Activated T-cell treated with anti-CD3 and anti-CD28 coated beads for 48 hours (primary cell): ENCODE measurements around the gene SH3RF3.
"Not testable (repeated sequence)": the region's sequence is repeated elsewhere in the genome, so short reads cannot be mapped to it uniquely, and the experiment has no call there.

Experiments
- DNase-seq: peaks from one replicate; pipeline ENCODE4 v3.0.0-alpha.2; 2020; ENCODE audit warnings: low read depth

SH3RF3 gene

DNA sequence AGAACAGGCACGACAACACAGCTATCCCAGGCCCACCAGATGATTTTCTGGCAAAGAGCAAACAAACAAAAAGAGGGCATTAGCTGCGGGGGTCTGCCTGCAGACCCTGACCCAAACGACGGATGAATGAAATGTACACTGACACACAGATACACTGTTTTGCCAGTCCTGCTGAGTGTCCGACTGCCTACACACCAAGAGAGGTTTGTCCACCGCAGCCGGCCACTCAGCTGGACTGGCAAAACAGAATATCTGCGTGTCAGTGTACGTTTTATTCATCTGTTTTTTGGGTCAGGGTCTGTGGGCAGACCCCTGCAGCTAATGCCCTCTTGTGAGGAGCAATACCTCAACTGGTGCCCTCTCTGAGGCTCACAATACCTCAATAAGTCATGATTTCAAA lies 10.7 kb upstream of the SH3RF3 start:
- no peak for DNase-seq

DNA sequence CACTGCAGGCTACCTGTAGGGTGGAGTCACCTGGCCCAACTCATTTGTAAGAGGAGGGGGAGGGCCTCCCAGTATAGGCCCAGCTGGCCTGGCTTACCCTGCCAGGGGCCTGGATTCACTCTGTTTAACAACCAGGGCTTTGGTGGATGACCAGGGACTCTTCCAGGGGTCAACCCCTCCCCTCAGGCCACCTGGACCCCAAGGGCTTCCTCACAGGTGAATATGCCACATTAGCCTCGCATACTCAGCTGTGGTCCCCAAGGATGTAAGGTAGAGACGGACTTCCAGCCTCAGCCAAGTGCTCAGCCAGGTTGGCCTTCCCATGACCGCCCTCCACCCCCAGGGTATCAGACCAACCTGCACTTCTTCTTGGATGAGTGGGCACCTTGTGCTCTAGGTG lies 8.8 kb upstream of the SH3RF3 start:
- no peak for DNase-seq

DNA sequence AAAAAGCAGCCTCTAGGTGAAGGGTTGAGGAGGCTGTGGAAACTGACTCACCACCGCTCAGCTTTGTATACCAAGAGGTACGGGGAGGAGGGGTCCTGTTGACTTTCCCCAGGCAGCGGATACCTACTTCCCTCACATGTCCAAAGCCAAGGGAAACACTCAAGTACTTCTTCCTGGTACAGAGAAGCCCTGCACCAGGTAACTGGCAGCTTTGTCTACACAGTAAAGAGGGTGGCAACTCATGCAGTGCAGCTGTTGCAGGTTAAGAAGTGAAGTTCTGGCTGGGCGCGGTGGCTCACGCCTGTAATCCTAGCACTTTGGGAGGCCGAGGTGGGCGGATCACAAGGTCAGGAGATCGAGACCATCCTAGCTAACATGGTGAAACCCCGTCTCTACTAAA lies 8.3 kb upstream of the SH3RF3 start:
- not testable (repeated sequence) for DNase-seq

DNA sequence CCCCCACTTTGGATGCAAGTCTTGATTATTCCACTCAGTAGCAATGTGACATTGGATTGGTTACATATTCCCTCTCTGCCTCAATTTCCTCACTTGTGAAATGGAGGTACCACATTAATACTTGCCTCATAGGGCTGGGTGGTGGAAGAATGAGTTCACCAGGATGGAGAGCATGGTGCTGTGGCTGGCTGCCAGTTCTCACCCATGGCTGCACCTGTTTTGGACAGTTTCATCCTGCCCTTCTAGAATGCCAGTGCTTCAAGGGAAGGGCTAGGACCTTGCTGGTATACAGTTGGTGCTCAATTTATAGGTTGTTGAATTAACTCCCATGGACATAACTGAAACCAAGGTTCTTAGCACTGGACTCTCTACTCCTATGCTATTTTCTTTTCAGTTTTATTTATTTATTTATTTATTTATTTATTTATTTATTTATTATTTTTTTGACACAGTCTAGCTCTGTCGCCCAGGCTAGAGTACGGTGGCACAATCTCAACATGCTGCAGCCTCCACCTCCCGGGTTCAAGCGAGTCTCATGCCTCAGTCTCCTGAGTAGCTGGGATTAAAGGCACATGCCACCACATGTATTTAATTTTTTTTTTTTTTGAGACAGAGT lies 5.3 kb upstream of the SH3RF3 start:
- no peak for DNase-seq

DNA sequence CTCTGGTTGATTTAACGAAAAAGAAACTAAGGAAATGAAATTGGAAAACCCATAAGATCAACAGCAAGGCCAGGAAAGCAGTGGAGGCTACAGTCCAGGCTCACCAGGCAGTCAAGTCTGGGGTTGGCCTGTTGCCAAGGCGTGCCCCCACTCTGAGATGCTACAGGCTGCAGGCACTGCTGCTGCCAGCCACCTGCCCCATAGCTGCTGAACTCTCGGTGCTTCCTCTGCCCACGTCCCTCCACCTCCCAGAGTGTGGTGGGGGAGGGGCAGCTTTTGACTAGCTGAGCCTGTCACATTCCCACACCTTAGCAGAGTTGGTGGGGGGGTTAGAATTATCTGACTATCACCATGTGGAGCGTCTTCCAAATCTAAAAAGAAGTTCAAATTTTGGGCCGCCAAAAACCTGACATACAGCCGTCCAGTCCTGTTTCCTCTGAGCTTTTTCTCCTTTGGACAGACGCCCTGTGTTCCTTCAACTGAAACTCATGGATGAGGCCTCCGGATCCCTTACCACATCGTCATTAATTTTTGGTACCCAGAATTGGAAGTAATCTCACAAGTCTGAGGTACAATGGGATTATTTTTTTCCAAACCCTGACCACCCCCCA lies 3.9 kb upstream of the SH3RF3 start:
- DNase-seq = no peak

DNA sequence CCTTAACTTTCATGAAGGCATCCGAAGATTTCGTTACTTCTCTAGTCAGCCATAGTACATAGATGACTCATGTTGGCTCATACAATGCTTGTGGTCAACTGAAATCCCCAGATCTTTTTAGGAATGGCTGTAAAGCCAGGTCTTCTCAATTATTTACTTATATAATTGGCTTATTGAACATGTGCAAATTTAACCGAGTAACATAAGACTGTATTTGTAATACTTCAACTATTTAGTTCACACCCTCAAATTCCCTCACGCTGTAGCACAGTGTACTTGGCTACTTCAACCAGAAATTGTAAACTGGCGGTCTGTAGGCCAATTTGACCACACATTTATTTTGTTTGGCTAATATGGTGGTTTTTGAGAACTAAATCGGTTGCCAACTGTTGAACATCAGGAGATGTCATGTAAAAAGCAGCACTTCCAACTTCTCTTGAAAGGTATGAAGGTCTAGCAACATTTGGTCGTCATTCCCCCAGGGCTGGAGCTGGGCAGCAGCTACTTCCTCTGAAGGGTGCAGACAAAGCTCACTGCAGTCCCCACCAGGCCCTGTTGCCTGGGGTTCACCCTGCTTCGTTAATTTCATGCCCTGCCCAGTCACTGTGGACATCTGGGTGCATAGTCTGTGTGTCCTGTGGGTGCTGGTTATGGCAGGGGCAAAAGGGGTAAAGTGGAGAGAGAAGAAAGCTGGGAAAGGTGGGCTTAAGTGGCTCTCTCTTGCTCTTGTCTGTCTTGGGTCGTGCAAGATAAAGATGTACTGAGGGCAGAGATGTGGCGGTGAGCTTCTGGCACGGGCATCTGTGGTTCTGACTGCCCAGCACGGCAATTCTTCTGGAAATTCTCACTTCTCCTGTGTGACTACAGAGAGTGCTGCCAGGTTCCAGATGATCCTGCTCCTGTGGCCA lies 3.2 kb upstream of the SH3RF3 start:
- no peak for DNase-seq

DNA sequence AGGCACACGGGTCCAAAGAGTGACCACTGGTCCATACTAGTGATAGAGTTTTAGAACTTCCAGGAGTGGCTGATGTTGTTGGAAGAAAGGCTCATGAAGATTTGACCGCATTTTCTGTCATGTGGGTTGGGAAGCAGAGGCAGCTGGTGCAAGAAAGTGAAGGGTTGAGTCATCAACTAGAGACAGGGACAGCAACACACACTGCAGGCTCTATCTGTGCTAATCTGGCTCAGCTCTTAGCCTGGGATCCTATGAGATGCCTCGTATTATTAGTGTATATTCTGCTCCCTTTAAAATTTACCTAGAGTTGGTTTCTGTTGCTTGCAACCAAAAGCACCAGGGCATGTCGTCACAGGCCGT lies 2.5 kb upstream of the SH3RF3 start:
- no peak for DNase-seq

DNA sequence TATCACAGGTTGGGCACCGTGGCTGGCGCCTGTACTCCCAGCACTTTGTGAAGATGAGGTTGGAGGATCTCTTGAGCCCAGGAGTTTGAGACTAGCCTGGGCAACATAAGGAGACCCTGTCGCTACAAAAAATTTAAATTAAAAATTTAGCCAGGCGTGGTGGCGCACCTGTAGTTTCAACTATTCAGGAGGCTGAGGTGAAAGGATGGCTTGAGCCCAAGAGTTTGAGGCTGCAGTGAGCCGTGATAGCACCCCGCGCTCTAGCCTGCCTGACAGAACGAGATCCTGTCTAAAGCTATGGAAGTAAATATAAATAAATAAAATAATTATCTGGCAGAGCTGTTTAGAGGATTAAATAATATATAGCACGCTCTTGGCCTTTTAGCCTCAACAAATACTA lies 1.4 kb upstream of the SH3RF3 start:
- no peak for DNase-seq

DNA sequence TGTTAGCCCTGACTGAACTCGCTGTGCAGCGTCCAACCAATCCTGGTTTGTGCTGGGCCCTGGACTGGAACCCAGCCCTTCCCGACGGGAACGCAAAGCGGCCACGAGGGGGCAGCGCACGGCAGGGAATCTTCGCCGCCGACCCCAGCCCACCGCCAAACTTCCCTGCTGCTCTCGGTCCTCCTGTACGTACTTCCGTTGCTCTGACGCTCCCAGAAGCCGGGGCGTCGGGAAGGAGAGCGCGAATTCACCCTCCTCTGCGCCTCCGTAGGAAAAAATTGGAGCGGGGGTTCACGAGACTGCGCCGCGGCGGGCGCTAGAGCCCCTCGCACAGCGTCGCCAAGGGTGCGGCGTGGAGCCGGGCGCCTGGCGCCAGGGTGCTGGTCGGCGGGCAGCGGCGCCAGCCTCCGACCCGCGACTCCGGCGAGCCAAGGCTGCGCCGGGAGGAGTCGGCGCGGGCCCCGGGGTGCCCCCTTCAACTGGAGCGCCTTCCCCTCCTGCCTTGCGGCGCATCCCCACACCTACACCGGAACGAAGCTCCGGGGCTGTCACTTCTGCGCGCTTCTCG lies 873 bp upstream of the SH3RF3 start:
- peak; percentile 71 for DNase-seq

DNA sequence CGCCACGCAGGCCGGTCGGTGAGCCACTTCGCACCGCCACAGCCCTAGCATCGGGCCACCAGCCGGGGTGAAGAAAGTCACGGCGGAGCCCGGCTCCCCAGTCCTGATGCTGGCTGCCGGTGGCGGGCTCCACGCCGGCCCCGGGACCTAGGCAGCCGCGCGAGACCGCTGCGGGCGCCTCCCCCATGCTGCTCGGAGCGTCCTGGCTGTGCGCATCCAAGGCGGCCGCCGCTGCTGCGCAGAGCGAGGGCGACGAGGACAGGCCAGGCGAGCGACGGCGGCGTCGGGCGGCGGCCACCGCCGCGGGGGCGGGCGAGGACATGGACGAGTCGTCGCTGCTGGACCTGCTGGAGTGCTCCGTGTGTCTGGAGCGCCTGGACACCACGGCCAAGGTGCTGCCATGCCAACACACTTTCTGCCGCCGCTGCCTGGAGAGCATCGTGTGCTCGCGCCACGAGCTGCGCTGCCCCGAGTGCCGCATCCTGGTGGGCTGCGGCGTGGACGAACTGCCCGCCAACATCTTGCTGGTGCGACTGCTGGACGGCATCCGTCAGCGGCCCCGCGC lies 433 bp downstream of the SH3RF3 start:
- DNase-seq = peak; percentile 38

DNA sequence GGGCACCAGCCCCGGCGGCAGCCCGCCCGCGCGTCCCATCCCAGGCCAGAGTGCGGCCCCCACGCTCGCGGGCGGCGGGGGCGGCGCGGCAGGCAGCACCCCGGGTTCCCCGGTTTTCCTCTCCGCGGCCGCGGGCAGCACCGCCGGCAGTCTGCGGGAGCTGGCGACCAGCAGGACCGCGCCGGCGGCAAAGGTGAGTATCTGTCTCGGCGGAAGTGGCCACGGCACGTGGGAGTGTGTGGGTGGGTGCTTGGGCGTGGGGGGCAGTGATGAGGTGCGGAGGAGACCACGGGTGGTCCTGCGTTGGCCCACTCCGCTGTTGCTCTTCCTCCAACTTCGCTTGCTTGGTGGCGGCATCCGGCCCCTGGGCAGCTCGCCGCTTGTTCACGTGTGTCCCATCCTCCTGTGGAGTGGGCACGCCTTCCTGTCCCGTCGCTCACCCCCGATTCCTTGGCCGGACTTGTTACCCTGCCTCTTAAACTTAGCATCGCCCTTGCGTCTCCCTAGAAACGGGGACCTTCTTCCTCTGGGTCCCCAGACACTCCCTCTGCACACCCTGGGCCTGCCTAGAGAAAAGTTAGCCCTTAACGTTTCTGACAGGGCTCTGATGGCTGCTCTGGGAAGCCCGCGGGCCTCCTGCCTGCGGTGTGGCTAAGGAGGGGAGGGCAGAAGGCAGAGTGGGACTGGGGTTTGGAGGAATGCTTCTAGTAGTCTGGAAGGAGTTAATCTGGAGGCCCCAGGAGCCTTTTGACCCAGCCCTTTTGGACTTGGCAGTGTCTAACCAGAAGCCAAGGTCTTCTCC lies 1.1 kb downstream of the SH3RF3 start:
- peak; percentile 16 for DNase-seq

DNA sequence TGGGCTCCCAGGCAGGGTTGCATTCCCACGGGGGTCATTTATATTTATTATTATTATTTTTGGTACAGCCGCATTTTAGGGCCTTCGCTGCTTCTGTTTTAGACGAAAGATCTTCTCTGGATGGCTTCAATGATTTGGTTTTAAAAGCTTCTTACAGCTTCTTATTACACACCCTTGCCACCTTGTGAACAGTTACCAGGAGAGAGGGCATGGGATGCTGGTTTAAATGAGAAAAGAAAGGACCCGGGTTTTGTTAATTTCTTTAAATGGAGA lies 1.7 kb downstream of the SH3RF3 start:
- DNase-seq = no peak

DNA sequence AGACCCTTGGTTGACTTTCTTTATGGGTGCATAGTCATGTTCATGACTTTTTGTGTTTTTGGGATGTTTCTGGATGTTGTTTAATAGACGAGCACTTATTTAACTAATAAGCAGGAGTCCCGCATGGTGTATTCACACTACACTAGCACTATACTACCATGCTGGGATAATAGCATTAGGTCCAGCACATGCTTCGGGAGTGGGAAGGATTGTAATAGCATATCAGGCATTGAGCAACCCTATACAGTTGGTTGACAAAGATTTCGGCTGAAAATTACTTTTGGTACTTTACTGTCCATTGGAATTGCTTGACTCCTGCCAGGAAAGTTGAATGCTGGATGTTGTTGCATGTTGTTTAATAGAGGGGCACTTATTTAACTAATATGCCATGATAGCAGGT lies 2.8 kb downstream of the SH3RF3 start:
- no peak for DNase-seq

DNA sequence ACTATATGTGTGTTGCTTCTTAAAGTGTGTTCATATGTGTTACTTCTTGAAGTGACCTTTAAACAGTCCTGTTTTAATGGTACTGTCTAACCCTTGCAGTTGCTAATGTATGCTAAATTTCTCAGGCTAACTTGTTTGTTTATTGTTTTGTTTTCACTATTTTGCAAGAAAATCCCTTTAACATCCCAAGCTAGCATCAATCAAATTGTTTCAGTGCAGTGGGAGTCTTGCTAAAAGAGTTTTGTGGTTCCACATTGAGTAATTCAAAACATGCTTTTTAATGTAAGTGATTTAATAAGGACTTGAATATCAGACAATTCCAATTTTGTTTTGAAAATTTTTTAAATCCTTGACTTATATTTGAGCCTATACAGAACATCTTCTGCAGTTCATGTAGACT lies 3.6 kb downstream of the SH3RF3 start:
- DNase-seq = no peak

DNA sequence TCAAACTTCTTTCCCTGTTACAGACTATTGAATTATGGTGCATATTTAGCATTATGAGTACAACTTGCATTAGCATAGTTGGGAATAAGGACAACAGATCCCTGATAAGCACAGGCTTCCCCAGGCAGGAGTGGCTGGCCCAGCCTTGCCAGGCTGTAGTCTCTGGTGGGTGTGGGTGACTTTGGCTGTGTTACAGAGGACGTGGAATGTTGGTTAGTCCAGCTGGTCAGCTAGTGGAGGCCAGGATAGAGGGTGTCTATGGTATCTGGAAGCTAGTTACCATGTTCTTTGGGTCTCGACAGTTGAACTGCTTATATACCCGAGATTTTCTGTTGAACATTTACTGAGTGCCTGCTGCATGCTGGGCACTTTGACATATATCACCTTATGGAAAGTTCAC lies 4.7 kb downstream of the SH3RF3 start:
- DNase-seq = no peak

DNA sequence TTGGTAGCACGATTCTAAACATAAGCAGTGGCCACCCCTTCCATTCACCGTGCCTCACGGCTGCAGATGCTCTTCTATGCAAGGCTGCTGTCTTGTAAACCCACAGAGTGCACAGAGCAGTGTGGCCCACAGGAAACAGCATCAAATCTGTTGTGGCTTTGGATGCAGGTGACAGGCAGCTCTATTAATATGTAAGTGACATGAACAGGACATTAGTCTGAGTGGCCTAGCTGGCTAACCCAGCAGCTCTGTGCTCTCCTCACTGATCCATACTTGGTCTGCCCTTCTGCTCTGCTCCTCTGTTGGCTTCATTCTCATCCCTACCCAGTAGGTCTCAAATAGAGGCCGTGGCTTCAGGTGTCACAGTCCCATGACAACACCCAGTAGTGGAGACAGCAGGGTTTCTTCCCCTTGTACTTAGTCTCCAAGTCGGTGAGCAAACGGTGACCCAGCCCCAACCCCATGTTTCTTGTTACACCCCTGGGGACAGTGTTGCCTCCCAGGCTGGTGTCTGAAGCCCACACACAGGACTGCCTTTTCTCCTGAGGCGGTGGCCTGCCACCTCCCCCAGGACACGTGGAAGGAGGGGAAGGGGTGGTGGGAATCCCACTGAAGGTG lies 5.8 kb downstream of the SH3RF3 start:
- no peak for DNase-seq

DNA sequence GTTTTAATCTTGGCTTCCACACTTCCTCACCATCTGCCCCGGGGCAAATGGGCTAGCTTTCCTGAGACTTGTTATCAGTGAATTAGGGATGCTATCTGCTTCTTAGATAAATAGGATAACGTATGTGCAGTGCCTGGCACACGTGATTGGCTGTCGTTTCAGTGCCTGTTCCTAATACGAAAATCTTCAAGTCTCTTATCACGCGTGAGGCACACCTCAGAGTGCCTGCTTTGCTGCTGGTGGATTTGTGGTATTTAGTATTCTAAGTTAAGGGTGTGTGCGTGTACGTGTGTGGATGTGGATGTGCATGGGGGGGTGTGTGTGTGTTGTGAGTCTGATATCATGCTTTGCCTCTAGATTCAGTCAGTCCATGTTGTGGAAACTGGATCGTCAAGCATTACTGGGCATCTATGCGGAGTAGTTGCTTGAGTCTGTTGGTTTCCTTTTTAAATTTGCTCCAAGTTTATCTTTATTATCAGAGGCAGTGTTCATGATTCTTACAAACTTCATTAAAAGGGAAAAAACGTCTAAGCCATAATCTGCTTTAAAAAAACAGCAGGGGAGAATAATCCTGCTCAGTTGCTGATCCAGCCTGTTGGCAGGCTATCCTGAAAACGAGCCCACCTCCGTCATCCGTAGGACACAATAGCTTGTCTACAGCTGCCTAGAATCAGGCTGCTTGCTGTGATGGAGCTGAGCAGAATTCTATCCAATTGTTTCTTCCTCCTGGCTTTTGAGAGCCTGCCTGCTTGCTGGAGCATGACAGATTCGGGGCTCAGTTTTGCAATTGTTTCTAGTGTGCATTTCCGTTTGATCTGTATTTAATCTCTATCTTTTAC lies 6.6 kb downstream of the SH3RF3 start:
- no peak for DNase-seq

DNA sequence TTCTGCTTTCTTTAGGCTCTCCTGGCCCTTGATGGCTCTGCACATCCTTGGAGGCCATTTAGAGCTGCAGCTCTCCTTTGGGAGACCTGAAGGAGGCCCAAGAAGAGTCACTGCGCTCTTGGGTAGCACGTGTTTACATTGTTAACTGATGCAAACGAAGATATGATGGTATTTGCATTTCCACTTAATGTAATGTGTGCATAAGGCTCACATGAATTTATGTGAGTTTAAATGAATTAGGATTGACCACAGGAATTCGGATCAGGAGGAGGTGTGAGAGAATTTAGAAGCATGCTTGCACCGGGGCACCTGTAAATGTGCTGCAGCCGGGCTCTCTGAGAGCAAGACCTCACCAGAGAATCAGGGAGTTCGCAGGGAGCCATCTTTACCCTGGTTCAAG lies 7.5 kb downstream of the SH3RF3 start:
- DNase-seq = no peak

DNA sequence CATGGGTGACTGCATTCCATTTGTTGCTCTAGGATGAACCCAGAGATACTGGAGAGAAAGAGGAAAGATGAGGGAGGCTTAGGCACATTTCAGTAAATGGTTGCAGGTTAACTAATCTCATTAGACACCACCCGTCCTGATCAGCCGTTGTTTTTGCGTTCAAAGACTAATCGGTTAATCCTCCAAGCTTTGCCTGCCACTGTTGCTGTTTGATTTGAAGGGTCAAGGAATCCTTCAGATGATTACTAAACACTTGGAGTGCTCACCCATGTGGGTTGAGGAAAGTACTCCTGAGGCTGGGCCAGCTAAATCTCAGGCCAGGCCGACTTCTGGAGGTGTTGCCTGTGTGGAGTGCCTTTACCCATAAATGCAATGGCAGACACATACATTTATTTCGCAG lies 8.6 kb downstream of the SH3RF3 start:
- no peak for DNase-seq

DNA sequence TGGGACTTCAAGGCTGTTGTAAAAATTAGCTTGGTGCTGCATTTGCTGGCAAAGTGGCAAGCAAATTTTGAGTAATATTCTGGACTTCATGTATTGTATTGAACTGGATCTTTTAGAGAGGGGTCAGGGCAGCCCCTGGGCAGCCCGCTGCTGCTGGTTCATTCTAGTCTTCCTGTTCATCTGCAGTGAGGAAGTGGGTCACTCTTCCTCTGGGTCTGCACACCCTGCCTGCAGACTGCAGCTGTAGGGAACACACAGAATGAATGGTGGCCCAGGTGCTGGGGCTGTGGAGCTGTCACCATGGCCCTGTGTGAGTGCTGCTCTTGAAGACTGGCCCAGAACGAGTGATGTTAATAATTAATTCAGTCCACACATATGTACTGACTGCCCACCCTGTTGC lies 9.4 kb downstream of the SH3RF3 start:
- no peak for DNase-seq

DNA sequence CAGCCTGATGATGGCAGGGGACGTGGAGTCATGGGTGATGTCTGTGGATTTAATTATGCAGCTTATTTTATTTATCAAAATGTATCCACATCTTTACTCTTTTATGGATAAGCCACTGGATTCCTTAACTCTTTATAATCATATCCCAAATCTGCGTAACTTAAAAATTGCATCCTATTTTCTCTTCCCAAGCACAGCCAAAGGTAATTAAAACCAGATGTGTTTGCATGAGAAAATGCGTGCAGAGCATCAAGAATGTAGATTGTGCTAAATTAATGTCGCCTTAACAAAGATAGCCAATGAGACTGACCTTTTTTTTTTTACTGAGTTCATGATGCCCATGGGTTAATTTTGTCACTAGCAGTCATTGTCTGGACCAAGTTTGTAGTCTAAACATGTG lies 10.0 kb downstream of the SH3RF3 start:
- no peak for DNase-seq
